IPS DF 4.7 (cell line): ENCODE data around the gene PHACTR2.

Source experiments
- DNase-seq: peaks from one replicate; pipeline ENCODE4 v3.0.0-alpha.2; 2013; ENCODE audit warnings: low spot score; ENCODE audit errors: extremely low read depth

Gene PHACTR2

GRCh38 chr6:143741480-143741879 is 63.7 kb downstream of the PHACTR2 start:
- no peak for DNase-seq

- no peak for DNase-seq
These were observed 64.5 kb downstream of the PHACTR2 start for GRCh38 chr6:143742070-143742954.

GRCh38 chr6:143742955-143743255 is 65.1 kb downstream of the PHACTR2 start:
- no peak for DNase-seq

- no peak for DNase-seq
These were observed 65.8 kb downstream of the PHACTR2 start for GRCh38 chr6:143743301-143744166.

GRCh38 chr6:143744551-143745165 is 66.9 kb downstream of the PHACTR2 start:
- no peak for DNase-seq

GRCh38 chr6:143745166-143746133 is 67.7 kb downstream of the PHACTR2 start:
- DNase-seq: no peak

- peak; percentile 94 for DNase-seq
These were observed 68.7 kb downstream of the PHACTR2 start for GRCh38 chr6:143746202-143747119.

GRCh38 chr6:143747347-143747842 is 69.6 kb downstream of the PHACTR2 start:
- no peak for DNase-seq

- DNase-seq: no peak
These were observed 72.1 kb downstream of the PHACTR2 start for GRCh38 chr6:143749891-143750290.

- DNase-seq: no peak
These were observed 73.1 kb downstream of the PHACTR2 start for GRCh38 chr6:143750877-143751276.

- DNase-seq: no peak
These were observed 74.7 kb downstream of the PHACTR2 start for GRCh38 chr6:143752459-143752858.

GRCh38 chr6:143753678-143754077 is 75.9 kb downstream of the PHACTR2 start:
- DNase-seq: no peak

- DNase-seq: no peak
These were observed 76.4 kb downstream of the PHACTR2 start for GRCh38 chr6:143754204-143754603.

GRCh38 chr6:143755301-143755744 is 77.6 kb downstream of the PHACTR2 start:
- no peak for DNase-seq

- no peak for DNase-seq
These were observed 79.6 kb downstream of the PHACTR2 start for GRCh38 chr6:143757346-143757832.

GRCh38 chr6:143758551-143758950 is 80.8 kb downstream of the PHACTR2 start:
- DNase-seq: no peak

GRCh38 chr6:143759666-143760065 is 81.9 kb downstream of the PHACTR2 start:
- no peak for DNase-seq

- no peak for DNase-seq
These were observed 83.3 kb downstream of the PHACTR2 start for GRCh38 chr6:143761074-143761473.

- DNase-seq: no peak
These were observed 84.4 kb downstream of the PHACTR2 start for GRCh38 chr6:143762126-143762525.
